Lung (tissue), 12 donors: ENCODE data around the gene EVI5. TPM values are rescaled to one million over a fixed set of nuclear protein-coding genes. Genes with fewer than 3 reads are reported as not detected.

Source experiments
- ATAC-seq: fragments of 200-7000 bp; cut with Tn5 transposase; one replicate; pipeline ENCODE4 v1.9.1; 2020; ENCODE audit warnings: moderate number of reproducible peaks; ENCODE audit not compliant: insufficient read depth, low FRiP score
- DNase-seq, 3 donors: peaks; one replicate each; pipeline ENCODE4 v3.0.0-alpha.2; 2013 to 2017
- H3K27ac ChIP-seq, 2 donors: one replicate each; pipeline ENCODE4 v1.5.1; 2013; ENCODE audit warnings: mild to moderate bottlenecking in 2 of 2, moderate library complexity in 2 of 2, control low read depth in 1 of 2, inconsistent platforms in 1 of 2, low read depth in 1 of 2, low read length in 1 of 2
- H3K27me3 ChIP-seq, 3 donors: one replicate each; pipeline ENCODE4 v1.5.1; 2013; ENCODE audit warnings: low read length in 2 of 3; ENCODE audit not compliant: control insufficient read depth in 3 of 3, insufficient read depth in 3 of 3
- H3K36me3 ChIP-seq, 4 donors: one replicate each; pipeline ENCODE4 v1.5.1; 2013; ENCODE audit warnings: low read length in 4 of 4, mild to moderate bottlenecking in 1 of 4, moderate library complexity in 1 of 4; ENCODE audit not compliant: control insufficient read depth in 4 of 4, insufficient read depth in 4 of 4
- H3K4me1 ChIP-seq, 5 donors: one replicate each; pipeline ENCODE4 v1.5.1; 2013; ENCODE audit warnings: low read length in 5 of 5, mild to moderate bottlenecking in 2 of 5, moderate library complexity in 1 of 5; ENCODE audit not compliant: control insufficient read depth in 5 of 5, insufficient read depth in 5 of 5
- H3K4me3 ChIP-seq: one replicate; pipeline ENCODE4 v1.5.1; 2013; ENCODE audit warnings: mild to moderate bottlenecking, control low read depth, moderate library complexity
- H3K9ac ChIP-seq, 2 donors: one replicate each; pipeline ENCODE4 v1.5.1; 2013; ENCODE audit warnings: low read length in 2 of 2, control low read depth in 1 of 2; ENCODE audit not compliant: insufficient read depth in 1 of 2
- H3K9me3 ChIP-seq, 4 donors: one replicate each; pipeline ENCODE4 v1.5.1; 2013; ENCODE audit warnings: low read length in 3 of 4, mild to moderate bottlenecking in 1 of 4, moderate library complexity in 1 of 4; ENCODE audit not compliant: control insufficient read depth in 4 of 4, insufficient read depth in 3 of 4
- WGBS, 2 donors: extraction: QIAGEN DNeasy Blood & Tissue Kit; methylation state at CpG; one replicate each; pipeline ENCODE4 v1.1.7; 2013; 5-methylcytosine and 5-hydroxymethylcytosine counted together
- polyA plus RNA-seq, 2 donors: library from polyadenylated mRNA; stranded (reverse); fragments of 200-250 nt; gene quantifications; one replicate each; pipeline ENCODE4 v1.2.1, GENCODE V29; 2013
- total RNA-seq, 2 donors: library from RNA; depleted of rRNA in 1 of 2; stranded (reverse); fragments of >200 nt in 1 of 2; gene quantifications; one replicate each; pipeline ENCODE4 v1.2.1, GENCODE V29; 2014 to 2021
- TF ChIP-seq, protein P1 (sequence below): IDR thresholded peaks from 2 replicates; pipeline ENCODE4 v1.5.1; 2012; ENCODE audit warnings: mild to moderate bottlenecking; ENCODE audit errors: control extremely low read depth, extremely low read depth
- donor health status: control.
- donor health status: control.
- donor health status: Bipolar disorder and iron deficiency.
- donor health status: healthy.
- donor health status: DM: yes; HTN: yes; CAD: no.

Gene EVI5
- total and polyA plus RNA-seq, 4 donors: 4.9 to 88.8 (median 25.1) TPM

DNA sequence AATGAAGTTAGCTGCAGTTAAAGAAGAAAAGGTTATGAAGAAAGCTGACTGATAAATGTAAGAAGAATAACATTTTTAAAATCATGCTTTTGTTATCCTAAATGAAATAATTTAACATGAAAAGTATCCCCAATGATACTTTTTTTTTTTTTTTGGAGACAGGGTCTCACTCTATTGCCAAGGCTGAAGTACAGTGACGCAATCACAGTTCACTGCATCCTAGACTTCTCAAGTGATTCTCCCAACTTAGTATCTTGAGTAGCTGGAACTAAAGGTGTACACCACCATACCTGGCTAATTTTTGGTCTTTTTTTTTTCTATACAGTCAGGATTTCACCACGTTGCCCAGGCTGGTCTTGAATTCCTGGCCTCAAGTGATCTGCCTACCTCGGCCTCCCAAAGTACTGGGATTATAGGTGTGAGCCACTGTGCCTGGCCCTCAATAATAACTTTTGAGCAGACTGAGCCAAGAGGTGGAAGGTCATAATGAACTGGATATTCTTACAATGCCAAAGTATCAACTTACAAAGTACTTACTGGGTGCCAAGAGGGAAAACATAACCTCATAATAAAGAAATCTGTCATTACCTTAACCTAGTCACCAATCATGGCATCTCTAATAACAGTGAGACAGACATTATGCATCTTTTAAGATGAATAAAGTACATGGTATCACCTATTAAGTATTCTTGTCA lies 94.5 kb downstream of the EVI5 start:
- Histone ChIP-seq H3K9me3 (peaks cover 0 to 2% (median 0%) of the 10 kb centered on the region in 4 donors), H3K36me3 (peaks cover 0 to 22% (median 9%) of the 10 kb centered on the region in 4 donors)

DNA sequence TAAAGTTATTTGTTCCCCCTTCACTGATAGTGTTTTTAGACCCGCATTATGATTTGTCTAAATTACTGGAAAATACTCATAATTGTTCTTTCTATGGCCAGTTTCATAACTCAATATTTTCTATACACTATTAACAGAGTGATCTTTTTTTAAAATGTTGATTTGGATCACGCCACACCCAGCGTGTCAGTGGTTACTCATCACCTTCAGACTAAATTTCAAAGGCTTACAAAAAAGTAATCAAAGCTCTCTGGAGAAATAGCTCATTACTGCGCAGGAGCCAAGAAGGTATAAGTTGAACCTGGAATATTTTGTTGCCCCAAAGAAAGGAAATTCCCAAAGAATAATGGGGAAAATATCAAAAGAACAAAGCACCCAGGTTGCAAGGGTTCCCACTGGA lies 104.9 kb downstream of the EVI5 start:
- no peak overlapping the region for H3K4me3 ChIP-seq
- WGBS, 2 donors: 98 to 99% methylated on average over 4 of the region's 4 CpGs
- no peak for ATAC-seq
- no peaks in the 10 kb centered on the region for H3K9me3 ChIP-seq
- no peaks in the 10 kb centered on the region for H3K27me3 ChIP-seq
- DNase-seq: no peak
- no peak overlapping the region for H3K9ac ChIP-seq
- H3K4me1 ChIP-seq: no peaks in the 10 kb centered on the region
- peaks cover 0 to 9% (median 1%) of the 10 kb centered on the region in 4 donors for H3K36me3 ChIP-seq
- TF ChIP-seq, protein P1, sequence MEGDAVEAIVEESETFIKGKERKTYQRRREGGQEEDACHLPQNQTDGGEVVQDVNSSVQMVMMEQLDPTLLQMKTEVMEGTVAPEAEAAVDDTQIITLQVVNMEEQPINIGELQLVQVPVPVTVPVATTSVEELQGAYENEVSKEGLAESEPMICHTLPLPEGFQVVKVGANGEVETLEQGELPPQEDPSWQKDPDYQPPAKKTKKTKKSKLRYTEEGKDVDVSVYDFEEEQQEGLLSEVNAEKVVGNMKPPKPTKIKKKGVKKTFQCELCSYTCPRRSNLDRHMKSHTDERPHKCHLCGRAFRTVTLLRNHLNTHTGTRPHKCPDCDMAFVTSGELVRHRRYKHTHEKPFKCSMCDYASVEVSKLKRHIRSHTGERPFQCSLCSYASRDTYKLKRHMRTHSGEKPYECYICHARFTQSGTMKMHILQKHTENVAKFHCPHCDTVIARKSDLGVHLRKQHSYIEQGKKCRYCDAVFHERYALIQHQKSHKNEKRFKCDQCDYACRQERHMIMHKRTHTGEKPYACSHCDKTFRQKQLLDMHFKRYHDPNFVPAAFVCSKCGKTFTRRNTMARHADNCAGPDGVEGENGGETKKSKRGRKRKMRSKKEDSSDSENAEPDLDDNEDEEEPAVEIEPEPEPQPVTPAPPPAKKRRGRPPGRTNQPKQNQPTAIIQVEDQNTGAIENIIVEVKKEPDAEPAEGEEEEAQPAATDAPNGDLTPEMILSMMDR: no peak
- H3K27ac ChIP-seq: no peak overlapping the region

More for the DNA sequence above, 94.5 kb downstream of the EVI5 start:
- Histone ChIP-seq H3K27me3 (no peaks in the 10 kb centered on the region), H3K27ac (no peak overlapping the region), H3K9ac (no peak overlapping the region), H3K4me1 (no peaks in the 10 kb centered on the region), H3K4me3 (no peak overlapping the region)
- 94 to 98% methylated on average over 3 of the region's 3 CpGs for WGBS, 2 donors
- no peak for ATAC-seq
- TF ChIP-seq, protein P1: no peak
- DNase-seq: peak in 1 of 3 donors; percentile 3

DNA sequence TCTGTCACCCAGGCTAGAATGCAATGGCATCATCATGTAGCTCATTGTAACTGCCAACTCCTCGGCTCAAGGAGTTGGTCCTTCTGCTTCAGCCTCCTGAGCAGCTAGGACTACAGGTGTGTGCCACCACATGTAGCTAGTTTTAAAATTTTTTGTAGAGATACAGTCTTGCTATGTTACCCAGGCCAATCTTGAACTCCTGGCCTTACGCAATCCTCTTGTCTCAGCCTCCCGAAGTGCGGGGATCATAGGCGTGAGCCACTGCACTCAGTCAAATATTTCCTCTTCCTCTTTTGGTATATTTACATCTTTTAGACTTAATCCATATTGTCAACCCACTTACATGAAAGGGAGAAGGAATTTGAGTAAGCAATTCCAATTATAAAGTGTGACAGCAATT lies 121.1 kb downstream of the EVI5 start:
- ATAC-seq: no peak

More for the DNA sequence above, 121.1 kb downstream of the EVI5 start:
- no peaks in the 10 kb centered on the region for H3K4me1 ChIP-seq
- TF ChIP-seq, protein P1: no peak
- peaks cover 1 to 8% (median 4%) of the 10 kb centered on the region in 4 donors for H3K36me3 ChIP-seq
- 58 to 82% methylated on average over 5 of the region's 5 CpGs for WGBS, 2 donors
- H3K4me3 ChIP-seq: no peak overlapping the region
- no peak overlapping the region for H3K9ac ChIP-seq
- H3K27me3 ChIP-seq: no peaks in the 10 kb centered on the region
- no peaks in the 10 kb centered on the region for H3K9me3 ChIP-seq
- DNase-seq: no peak
- no peak overlapping the region for H3K27ac ChIP-seq
